Esophagus squamous epithelium (tissue), 5 donors: Measurements from ENCODE around the gene GRIN3B. TPM values are rescaled to one million over a fixed set of nuclear protein-coding genes. Genes with fewer than 3 reads are reported as not detected.
A peak's percentile ranks its signal among the peaks of the same experiment; 100 is the strongest.

ENCODE experiments used
- DNase-seq: peaks from one replicate; lab custom pipeline; 2025; lab: John Stamatoyannopoulos, UW
- H3K27ac ChIP-seq, 4 donors: fragments of 200-600 bp; sonication (generic); one replicate each; pipeline ENCODE4 v1.5.1; 2016 to 2019; ENCODE audit warnings: mild to moderate bottlenecking in 1 of 4
- H3K27me3 ChIP-seq, 4 donors: fragments of 200-600 bp; sonication (generic); 1 replicate in 3 of 4; 2 replicates in 1 of 4; pipeline versions ENCODE4 v1.5.1 to v1.6.0; 2017 to 2021; ENCODE audit warnings: antibody characterized with exemption in 1 of 4
- H3K36me3 ChIP-seq, 3 donors: fragments of 200-600 bp; sonication (generic); one replicate each; pipeline ENCODE4 v1.5.1; 2016 to 2019
- H3K4me1 ChIP-seq, 3 donors: fragments of 200-600 bp; sonication (generic); one replicate each; pipeline ENCODE4 v1.5.1; 2017 to 2019
- H3K4me3 ChIP-seq, 4 donors: fragments of 200-600 bp; sonication (generic); 1 replicate in 3 of 4; 2 replicates in 1 of 4; pipeline ENCODE4 v1.5.1; 2016 to 2019; ENCODE audit warnings: mild to moderate bottlenecking in 2 of 4, moderate library complexity in 1 of 4
- H3K9me3 ChIP-seq, 3 donors: fragments of 200-600 bp; sonication (generic); one replicate each; pipeline ENCODE4 v1.5.1; 2016 to 2019
- CTCF ChIP-seq, 6 experiments: fragments of 450-650 bp in 4 of 6; fragments of 200-600 bp in 2 of 6; sonication (generic) in 2 of 6; IDR thresholded peaks; one replicate each; pipeline ENCODE4 v1.5.1; 2016 to 2019; ENCODE audit warnings: antibody characterized with exemption in 6 of 6, mild to moderate bottlenecking in 4 of 6, moderate library complexity in 4 of 6
- POLR2A ChIP-seq, 4 donors: fragments of 450-650 bp; IDR thresholded peaks; one replicate each; pipeline ENCODE4 v1.6.1; 2017; ENCODE audit warnings: antibody characterized with exemption in 4 of 4, mild to moderate bottlenecking in 4 of 4, moderate library complexity in 3 of 4
- WGBS, 2 donors: methylation state at CpG; one replicate each; pipeline ENCODE4 v1.1.5; 2018; 5-methylcytosine and 5-hydroxymethylcytosine counted together
- intact Hi-C: fragments of 100-400 bp; cut with DNase I; formaldehyde crosslinking; loops from one replicate; pipeline ENCODE4 v1.15.0; 2022
- total RNA-seq, 4 donors: library from RNA; depleted of rRNA; stranded (reverse); fragments of >200 nt; gene quantifications; one replicate each; pipeline ENCODE4 v1.1.0, GENCODE V29; 2016
- donor health status: DM: yes; HTN: yes; CAD: no.

The GRIN3B gene
- total RNA-seq, 4 donors from 2014 or later = not detected

- Histone ChIP-seq H3K36me3 (peaks cover 6 to 52% (median 16%) of the 10 kb centered on the region in 3 donors), H3K27ac (no peak overlapping the region), H3K27me3 (no peaks in the 10 kb centered on the region), H3K4me3 (no peak overlapping the region), H3K9me3 (no peaks in the 10 kb centered on the region), H3K4me1 (peaks cover 16 to 33% (median 21%) of the 10 kb centered on the region in 3 donors)
- DNase-seq = no peak
- TF ChIP-seq CTCF (IDR thresholded peaks at IDR 0.05) = no peak
- intact Hi-C loops = loop anchor here (10.0 kb wide), 1 partner anchor 131 kb away; the partner anchor contains the start of genes CFD and ELANE
- WGBS, 2 donors = 80 to 95% methylated on average over 2 to 13 of the region's 14 CpGs
Measured at GRCh38 chr19:986083-986482, 14.1 kb upstream of the GRIN3B start.

- no peak for DNase-seq
- peaks cover 6 to 67% (median 16%) of the 10 kb centered on the region in 3 donors for H3K36me3 ChIP-seq
- TF ChIP-seq CTCF (IDR thresholded peaks at IDR 0.05) = no peak
- no peak for TF ChIP-seq POLR2A (IDR thresholded peaks at IDR 0.05)
- H3K4me1 ChIP-seq = peaks cover 13 to 24% (median 19%) of the 10 kb centered on the region in 3 donors
- no peak overlapping the region for H3K4me3 ChIP-seq
- no peaks in the 10 kb centered on the region for H3K9me3 ChIP-seq
- no peak overlapping the region for H3K27ac ChIP-seq
- no peaks in the 10 kb centered on the region for H3K27me3 ChIP-seq
- WGBS, 2 donors = no CpG with 5 or more reads among the region's 14 CpGs
- intact Hi-C loops = loop anchor here (10.0 kb wide), 1 partner anchor 133 kb away; the partner anchor contains the start of genes CFD and ELANE
Measured at GRCh38 chr19:988081-988480, 12.1 kb upstream of the GRIN3B start.

GRCh38 chr19:988510-988909, 11.7 kb upstream of the GRIN3B start:
- Histone ChIP-seq H3K4me3 (no peak overlapping the region), H3K9me3 (no peaks in the 10 kb centered on the region), H3K4me1 (peaks cover 11 to 20% (median 14%) of the 10 kb centered on the region in 3 donors), H3K27me3 (no peaks in the 10 kb centered on the region), H3K27ac (no peak overlapping the region), H3K36me3 (peaks cover 6 to 72% (median 16%) of the 10 kb centered on the region in 3 donors)
- intact Hi-C loops = loop anchor here (10.0 kb wide), 1 partner anchor 134 kb away; the partner anchor contains the start of genes CFD and ELANE
- DNase-seq = no peak
- TF ChIP-seq CTCF (IDR thresholded peaks at IDR 0.05) (no peak), POLR2A (IDR thresholded peaks at IDR 0.05) (no peak)
- WGBS, 2 donors = 86 to 95% methylated on average over 8 to 10 of the region's 15 CpGs

GRCh38 chr19:989381-990081, 10.7 kb upstream of the GRIN3B start:
- intact Hi-C loops = loop anchor here (10.0 kb wide), 1 partner anchor 135 kb away; the partner anchor contains the start of genes CFD and ELANE

More at GRCh38 chr19:989381-990081, 10.7 kb upstream of the GRIN3B start:
- WGBS, 2 donors = 91% methylated on average over 8 of the region's 25 CpGs; no CpG with 5 or more reads in 1 of the 2 donors
- peaks cover 0 to 9% (median 0%) of the 10 kb centered on the region in 4 donors for H3K27me3 ChIP-seq
- H3K36me3 ChIP-seq = peaks cover 6 to 81% (median 16%) of the 10 kb centered on the region in 3 donors
- H3K27ac ChIP-seq = no peak overlapping the region
- no peaks in the 10 kb centered on the region for H3K9me3 ChIP-seq
- peaks cover 4 to 13% (median 11%) of the 10 kb centered on the region in 3 donors for H3K4me1 ChIP-seq
- no peak for DNase-seq
- TF ChIP-seq CTCF (IDR thresholded peaks at IDR 0.05) (peak in 1 of 6 experiments; percentile 28), POLR2A (IDR thresholded peaks at IDR 0.05) (no peak)
- no peak overlapping the region for H3K4me3 ChIP-seq
